ENCODE data around the gene NAT16. TPM values are rescaled to one million over a fixed set of nuclear protein-coding genes. Genes with fewer than 3 reads are reported as not detected.

The NAT16 gene
- total and polyA plus RNA-seq, 9 of the 15 experiments (the other 6 are each of a cell fraction or from before 2014, with no cell fraction given): 0.04 TPM; not detected in 8

DNA sequence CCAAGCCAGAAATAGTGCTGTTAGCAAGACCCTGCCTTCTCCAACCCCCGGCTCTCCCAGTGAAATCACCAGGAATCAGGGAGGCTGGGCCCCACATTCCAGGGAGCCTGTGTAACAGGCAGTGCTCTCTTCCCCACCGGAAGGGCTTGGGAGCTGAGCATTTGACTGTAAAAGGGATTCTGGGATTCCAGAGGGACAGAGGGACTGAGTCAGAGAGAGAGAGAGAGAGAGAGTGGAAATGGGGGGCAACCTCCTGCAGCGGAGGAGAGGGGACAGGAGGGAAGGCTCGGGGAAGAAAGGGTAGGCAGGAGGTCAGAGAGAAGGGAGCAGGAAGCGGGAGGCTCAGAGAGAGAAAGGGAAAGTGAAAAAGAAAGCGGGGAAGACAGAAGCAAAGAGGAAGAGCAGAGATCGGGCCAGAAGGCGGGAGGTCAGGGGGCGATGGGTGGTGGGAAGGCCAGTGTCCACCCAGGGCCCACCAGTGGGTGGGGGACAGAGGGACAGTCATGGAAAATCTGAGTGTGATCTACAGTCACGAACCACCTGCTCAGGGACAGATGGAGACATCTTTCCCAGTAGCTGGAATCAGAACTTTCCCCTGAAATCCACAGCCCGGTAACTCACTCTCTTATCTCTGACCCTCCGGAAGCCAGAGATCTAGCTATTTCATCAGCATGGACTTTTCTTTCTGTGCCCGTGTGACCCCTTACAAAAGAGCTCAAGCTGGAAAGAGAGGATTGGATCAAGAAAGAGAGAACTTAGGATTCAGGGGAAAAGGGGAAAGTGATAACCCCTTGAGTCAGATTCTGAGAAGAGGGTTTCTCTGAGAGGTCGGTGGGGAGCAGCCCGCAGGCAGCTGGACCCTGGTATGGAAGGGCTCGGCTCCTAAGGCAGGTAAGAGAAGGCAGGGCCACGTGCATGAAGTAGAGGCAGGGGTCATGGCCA is 57.8 kb downstream of the NAT16 start (continued):
- TF ChIP-seq, protein P1, sequence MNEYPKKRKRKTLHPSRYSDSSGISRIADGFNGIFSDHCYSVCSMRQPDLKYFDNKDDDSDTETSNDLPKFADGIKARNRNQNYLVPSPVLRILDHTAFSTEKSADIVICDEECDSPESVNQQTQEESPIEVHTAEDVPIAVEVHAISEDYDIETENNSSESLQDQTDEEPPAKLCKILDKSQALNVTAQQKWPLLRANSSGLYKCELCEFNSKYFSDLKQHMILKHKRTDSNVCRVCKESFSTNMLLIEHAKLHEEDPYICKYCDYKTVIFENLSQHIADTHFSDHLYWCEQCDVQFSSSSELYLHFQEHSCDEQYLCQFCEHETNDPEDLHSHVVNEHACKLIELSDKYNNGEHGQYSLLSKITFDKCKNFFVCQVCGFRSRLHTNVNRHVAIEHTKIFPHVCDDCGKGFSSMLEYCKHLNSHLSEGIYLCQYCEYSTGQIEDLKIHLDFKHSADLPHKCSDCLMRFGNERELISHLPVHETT (CRISPR knock-in tag; conservative IDR thresholded peaks at IDR 0.05 in 1 of 2, IDR thresholded peaks at IDR 0.05 in 1 of 2): peak in 1 of 2 experiments; percentile 52; a peak in 1 of 4 replicates
- TF ChIP-seq ZNF184 (CRISPR knock-in tag; IDR thresholded peaks at IDR 0.05) (no peak), TAF7 (tag; IDR thresholded peaks at IDR 0.05) (peak; percentile 60; the same call in 1 of the 2 replicates), LEF1 (IDR thresholded peaks at IDR 0.05) (peak; percentile 79; the same call in 1 of the 2 replicates), SREBF1 (IDR thresholded peaks at IDR 0.05; ENCODE audit: borderline replicate concordance, low read depth, low read length) (no peak), KAT7 (CRISPR knock-in tag; IDR thresholded peaks at IDR 0.05; ENCODE audit: borderline replicate concordance) (no peak), JUND (IDR thresholded peaks at IDR 0.05; ENCODE audit: borderline replicate concordance, low read depth, low read length) (peak; percentile 45; the same call in 1 of the 2 replicates), JUND (tag; IDR thresholded peaks at IDR 0.05; ENCODE audit: borderline replicate concordance, low read depth, low read length) (peak; percentile 46; the same call in 1 of the 3 replicates), MAZ (CRISPR knock-in tag; conservative IDR thresholded peaks at IDR 0.05 in 1 of 2, IDR thresholded peaks at IDR 0.05 in 1 of 2) (0 out of 4 replicates have a peak, but pooled peaks of 1 of the 2 experiments have one; percentile 10), ZNF175 (CRISPR knock-in tag; IDR thresholded peaks at IDR 0.05; ENCODE audit: low read depth) (peak; percentile 76; the same call in 1 of the 2 replicates), LARP7 (IDR thresholded peaks at IDR 0.05) (no peak; the same call in 1 of the 2 replicates)
- TF ChIP-seq, protein P2, sequence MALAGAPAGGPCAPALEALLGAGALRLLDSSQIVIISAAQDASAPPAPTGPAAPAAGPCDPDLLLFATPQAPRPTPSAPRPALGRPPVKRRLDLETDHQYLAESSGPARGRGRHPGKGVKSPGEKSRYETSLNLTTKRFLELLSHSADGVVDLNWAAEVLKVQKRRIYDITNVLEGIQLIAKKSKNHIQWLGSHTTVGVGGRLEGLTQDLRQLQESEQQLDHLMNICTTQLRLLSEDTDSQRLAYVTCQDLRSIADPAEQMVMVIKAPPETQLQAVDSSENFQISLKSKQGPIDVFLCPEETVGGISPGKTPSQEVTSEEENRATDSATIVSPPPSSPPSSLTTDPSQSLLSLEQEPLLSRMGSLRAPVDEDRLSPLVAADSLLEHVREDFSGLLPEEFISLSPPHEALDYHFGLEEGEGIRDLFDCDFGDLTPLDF (CRISPR knock-in tag; IDR thresholded peaks at IDR 0.05): no peak
- TF ChIP-seq, protein P3, sequence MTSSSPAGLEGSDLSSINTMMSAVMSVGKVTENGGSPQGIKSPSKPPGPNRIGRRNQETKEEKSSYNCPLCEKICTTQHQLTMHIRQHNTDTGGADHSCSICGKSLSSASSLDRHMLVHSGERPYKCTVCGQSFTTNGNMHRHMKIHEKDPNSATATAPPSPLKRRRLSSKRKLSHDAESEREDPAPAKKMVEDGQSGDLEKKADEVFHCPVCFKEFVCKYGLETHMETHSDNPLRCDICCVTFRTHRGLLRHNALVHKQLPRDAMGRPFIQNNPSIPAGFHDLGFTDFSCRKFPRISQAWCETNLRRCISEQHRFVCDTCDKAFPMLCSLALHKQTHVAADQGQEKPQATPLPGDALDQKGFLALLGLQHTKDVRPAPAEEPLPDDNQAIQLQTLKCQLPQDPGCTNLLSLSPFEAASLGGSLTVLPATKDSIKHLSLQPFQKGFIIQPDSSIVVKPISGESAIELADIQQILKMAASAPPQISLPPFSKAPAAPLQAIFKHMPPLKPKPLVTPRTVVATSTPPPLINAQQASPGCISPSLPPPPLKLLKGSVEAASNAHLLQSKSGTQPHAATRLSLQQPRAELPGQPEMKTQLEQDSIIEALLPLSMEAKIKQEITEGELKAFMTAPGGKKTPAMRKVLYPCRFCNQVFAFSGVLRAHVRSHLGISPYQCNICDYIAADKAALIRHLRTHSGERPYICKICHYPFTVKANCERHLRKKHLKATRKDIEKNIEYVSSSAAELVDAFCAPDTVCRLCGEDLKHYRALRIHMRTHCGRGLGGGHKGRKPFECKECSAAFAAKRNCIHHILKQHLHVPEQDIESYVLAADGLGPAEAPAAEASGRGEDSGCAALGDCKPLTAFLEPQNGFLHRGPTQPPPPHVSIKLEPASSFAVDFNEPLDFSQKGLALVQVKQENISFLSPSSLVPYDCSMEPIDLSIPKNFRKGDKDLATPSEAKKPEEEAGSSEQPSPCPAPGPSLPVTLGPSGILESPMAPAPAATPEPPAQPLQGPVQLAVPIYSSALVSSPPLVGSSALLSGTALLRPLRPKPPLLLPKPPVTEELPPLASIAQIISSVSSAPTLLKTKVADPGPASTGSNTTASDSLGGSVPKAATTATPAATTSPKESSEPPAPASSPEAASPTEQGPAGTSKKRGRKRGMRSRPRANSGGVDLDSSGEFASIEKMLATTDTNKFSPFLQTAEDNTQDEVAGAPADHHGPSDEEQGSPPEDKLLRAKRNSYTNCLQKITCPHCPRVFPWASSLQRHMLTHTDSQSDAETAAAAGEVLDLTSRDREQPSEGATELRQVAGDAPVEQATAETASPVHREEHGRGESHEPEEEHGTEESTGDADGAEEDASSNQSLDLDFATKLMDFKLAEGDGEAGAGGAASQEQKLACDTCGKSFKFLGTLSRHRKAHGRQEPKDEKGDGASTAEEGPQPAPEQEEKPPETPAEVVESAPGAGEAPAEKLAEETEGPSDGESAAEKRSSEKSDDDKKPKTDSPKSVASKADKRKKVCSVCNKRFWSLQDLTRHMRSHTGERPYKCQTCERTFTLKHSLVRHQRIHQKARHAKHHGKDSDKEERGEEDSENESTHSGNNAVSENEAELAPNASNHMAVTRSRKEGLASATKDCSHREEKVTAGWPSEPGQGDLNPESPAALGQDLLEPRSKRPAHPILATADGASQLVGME (CRISPR knock-in tag; IDR thresholded peaks at IDR 0.05): no peak
- TF ChIP-seq, protein P4, sequence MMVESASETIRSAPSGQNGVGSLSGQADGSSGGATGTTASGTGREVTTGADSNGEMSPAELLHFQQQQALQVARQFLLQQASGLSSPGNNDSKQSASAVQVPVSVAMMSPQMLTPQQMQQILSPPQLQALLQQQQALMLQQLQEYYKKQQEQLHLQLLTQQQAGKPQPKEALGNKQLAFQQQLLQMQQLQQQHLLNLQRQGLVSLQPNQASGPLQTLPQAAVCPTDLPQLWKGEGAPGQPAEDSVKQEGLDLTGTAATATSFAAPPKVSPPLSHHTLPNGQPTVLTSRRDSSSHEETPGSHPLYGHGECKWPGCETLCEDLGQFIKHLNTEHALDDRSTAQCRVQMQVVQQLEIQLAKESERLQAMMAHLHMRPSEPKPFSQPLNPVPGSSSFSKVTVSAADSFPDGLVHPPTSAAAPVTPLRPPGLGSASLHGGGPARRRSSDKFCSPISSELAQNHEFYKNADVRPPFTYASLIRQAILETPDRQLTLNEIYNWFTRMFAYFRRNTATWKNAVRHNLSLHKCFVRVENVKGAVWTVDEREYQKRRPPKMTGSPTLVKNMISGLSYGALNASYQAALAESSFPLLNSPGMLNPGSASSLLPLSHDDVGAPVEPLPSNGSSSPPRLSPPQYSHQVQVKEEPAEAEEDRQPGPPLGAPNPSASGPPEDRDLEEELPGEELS (CRISPR knock-in tag; IDR thresholded peaks at IDR 0.05; ENCODE audit: borderline replicate concordance): no peak
